HEK293 (cell line): ENCODE results near the gene TMEM247.

Source experiments
- BCL11A ChIP-seq: fragments of 450-650 bp; formaldehyde crosslinking; IDR thresholded peaks from 2 replicates; pipeline ENCODE4 v1.5.1; 2016; ENCODE audit warnings: low read depth, missing biosample characterization, missing genetic modification characterization
- HOXC10 ChIP-seq: sonication (generic); formaldehyde crosslinking; IDR thresholded peaks from 2 replicates; pipeline ENCODE4 v1.8.1; 2023; ENCODE audit warnings: mild to moderate bottlenecking, missing genetic modification reagents
- HOXD13 ChIP-seq: sonication (generic); formaldehyde crosslinking; IDR thresholded peaks from 2 replicates; pipeline ENCODE4 v1.8.0; 2022; ENCODE audit warnings: missing genetic modification reagents, borderline replicate concordance
- PRDM4 ChIP-seq: fragments of 450-650 bp; formaldehyde crosslinking; IDR thresholded peaks from 2 replicates; pipeline ENCODE4 v1.5.1; 2017; ENCODE audit warnings: missing biosample characterization, missing genetic modification characterization
- ZBTB26 ChIP-seq: fragments of 450-650 bp; formaldehyde crosslinking; optimal IDR thresholded peaks from 2 replicates; pipeline ENCODE3; 2016; ENCODE audit warnings: missing biosample characterization, mild to moderate bottlenecking, missing genetic modification characterization
- ZBTB7A ChIP-seq: fragments of 450-650 bp; formaldehyde crosslinking; IDR thresholded peaks from 2 replicates; pipeline ENCODE4 v1.5.1; 2016; ENCODE audit warnings: low read depth, missing biosample characterization, missing genetic modification characterization
- ZEB2 ChIP-seq: fragments of 450-650 bp; formaldehyde crosslinking; IDR thresholded peaks from 2 replicates; pipeline ENCODE4 v1.5.1; 2016; ENCODE audit warnings: missing biosample characterization, missing genetic modification characterization
- ZNF18 ChIP-seq: fragments of 450-650 bp; formaldehyde crosslinking; IDR thresholded peaks from 2 replicates; pipeline ENCODE4 v1.5.1; 2016; ENCODE audit warnings: missing biosample characterization, missing genetic modification characterization
- ZNF391 ChIP-seq: fragments of 450-650 bp; formaldehyde crosslinking; IDR thresholded peaks from 2 replicates; pipeline ENCODE4 v1.5.1; 2016; ENCODE audit warnings: low read depth, missing biosample characterization, missing genetic modification characterization, borderline replicate concordance
- ZNF544 ChIP-seq: fragments of 450-650 bp; formaldehyde crosslinking; IDR thresholded peaks from 2 replicates; pipeline ENCODE4 v1.5.0; 2017; ENCODE audit warnings: missing biosample characterization, missing genetic modification characterization
- TF ChIP-seq, protein P1 (sequence below): fragments of 450-650 bp; formaldehyde crosslinking; IDR thresholded peaks from 2 replicates; pipeline ENCODE4 v1.5.1; 2016; ENCODE audit warnings: missing biosample characterization, missing genetic modification characterization
- TF ChIP-seq, protein P2 (sequence below): fragments of 450-650 bp; formaldehyde crosslinking; IDR thresholded peaks from 2 replicates; pipeline ENCODE4 v1.5.1; 2016; ENCODE audit warnings: missing biosample characterization, missing genetic modification characterization

DNA sequence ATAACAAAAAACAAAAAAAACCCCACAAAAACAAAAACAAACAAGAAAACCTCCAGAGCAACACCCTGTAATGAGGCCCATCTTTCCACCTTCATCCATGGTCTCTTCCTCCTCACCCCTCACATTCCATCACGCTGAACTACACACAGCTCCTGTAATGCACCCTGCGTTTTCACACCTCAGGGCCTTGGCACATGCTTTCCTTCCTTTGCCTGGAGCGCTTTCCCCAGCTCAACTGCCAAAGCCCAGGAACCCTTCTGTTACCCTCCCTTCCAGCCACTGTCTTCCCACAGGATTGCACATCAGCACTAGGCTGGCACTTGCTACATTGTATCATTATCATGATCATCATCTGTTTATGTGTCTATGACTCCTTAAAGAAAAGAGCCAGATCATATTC, 29.4 kb downstream of the TMEM247 start:
- TF ChIP-seq ZNF391 (tag by site-specific recombination) (no peak), HOXD13 (CRISPR knock-in tag) (no peak), PRDM4 (tag by site-specific recombination) (no peak), ZEB2 (tag by site-specific recombination) (no peak), BCL11A (no peak), HOXC10 (CRISPR knock-in tag) (no peak), ZBTB7A (tag by site-specific recombination) (no peak), ZNF18 (tag by site-specific recombination) (no peak), ZNF544 (tag by site-specific recombination) (no peak), ZBTB26 (tag by site-specific recombination) (no peak)
- TF ChIP-seq, protein P1, sequence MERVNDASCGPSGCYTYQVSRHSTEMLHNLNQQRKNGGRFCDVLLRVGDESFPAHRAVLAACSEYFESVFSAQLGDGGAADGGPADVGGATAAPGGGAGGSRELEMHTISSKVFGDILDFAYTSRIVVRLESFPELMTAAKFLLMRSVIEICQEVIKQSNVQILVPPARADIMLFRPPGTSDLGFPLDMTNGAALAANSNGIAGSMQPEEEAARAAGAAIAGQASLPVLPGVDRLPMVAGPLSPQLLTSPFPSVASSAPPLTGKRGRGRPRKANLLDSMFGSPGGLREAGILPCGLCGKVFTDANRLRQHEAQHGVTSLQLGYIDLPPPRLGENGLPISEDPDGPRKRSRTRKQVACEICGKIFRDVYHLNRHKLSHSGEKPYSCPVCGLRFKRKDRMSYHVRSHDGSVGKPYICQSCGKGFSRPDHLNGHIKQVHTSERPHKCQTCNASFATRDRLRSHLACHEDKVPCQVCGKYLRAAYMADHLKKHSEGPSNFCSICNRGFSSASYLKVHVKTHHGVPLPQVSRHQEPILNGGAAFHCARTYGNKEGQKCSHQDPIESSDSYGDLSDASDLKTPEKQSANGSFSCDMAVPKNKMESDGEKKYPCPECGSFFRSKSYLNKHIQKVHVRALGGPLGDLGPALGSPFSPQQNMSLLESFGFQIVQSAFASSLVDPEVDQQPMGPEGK (tag by site-specific recombination) = no peak
- TF ChIP-seq, protein P2, sequence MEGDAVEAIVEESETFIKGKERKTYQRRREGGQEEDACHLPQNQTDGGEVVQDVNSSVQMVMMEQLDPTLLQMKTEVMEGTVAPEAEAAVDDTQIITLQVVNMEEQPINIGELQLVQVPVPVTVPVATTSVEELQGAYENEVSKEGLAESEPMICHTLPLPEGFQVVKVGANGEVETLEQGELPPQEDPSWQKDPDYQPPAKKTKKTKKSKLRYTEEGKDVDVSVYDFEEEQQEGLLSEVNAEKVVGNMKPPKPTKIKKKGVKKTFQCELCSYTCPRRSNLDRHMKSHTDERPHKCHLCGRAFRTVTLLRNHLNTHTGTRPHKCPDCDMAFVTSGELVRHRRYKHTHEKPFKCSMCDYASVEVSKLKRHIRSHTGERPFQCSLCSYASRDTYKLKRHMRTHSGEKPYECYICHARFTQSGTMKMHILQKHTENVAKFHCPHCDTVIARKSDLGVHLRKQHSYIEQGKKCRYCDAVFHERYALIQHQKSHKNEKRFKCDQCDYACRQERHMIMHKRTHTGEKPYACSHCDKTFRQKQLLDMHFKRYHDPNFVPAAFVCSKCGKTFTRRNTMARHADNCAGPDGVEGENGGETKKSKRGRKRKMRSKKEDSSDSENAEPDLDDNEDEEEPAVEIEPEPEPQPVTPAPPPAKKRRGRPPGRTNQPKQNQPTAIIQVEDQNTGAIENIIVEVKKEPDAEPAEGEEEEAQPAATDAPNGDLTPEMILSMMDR (tag by site-specific recombination) = no peak
